GM21825 (cell line): ENCODE results near the gene ABCC1.

Experiments used
- ATAC-seq: cut with Tn5 transposase; IDR thresholded peaks from one replicate; pipeline ENCODE4 v1.9.1; 2021; ENCODE audit warnings: mild to moderate bottlenecking, moderate library complexity; ENCODE audit not compliant: unreplicated experiment

ABCC1 gene

GRCh38 chr16:16018705-16019104, 69.3 kb downstream of the ABCC1 start:
- no peak for ATAC-seq

- ATAC-seq = no peak
Measured at GRCh38 chr16:16019488-16019887, 70.1 kb downstream of the ABCC1 start.

GRCh38 chr16:16020291-16020690, 70.9 kb downstream of the ABCC1 start:
- ATAC-seq = no peak

- no peak for ATAC-seq
Measured at GRCh38 chr16:16021020-16021419, 71.6 kb downstream of the ABCC1 start.

- ATAC-seq = no peak
Measured at GRCh38 chr16:16021646-16021987, 72.2 kb downstream of the ABCC1 start.

GRCh38 chr16:16021988-16022682, 72.7 kb downstream of the ABCC1 start:
- ATAC-seq = no peak

GRCh38 chr16:16022683-16023064, 73.3 kb downstream of the ABCC1 start:
- no peak for ATAC-seq

GRCh38 chr16:16025214-16025968, 76.0 kb downstream of the ABCC1 start:
- peak; percentile 44 for ATAC-seq

GRCh38 chr16:16027728-16028310, 78.4 kb downstream of the ABCC1 start:
- no peak for ATAC-seq

- no peak for ATAC-seq
Measured at GRCh38 chr16:16028311-16028999, 79.0 kb downstream of the ABCC1 start.

GRCh38 chr16:16029431-16030011, 80.1 kb downstream of the ABCC1 start:
- ATAC-seq = no peak

GRCh38 chr16:16030449-16030848, 81.0 kb downstream of the ABCC1 start:
- no peak for ATAC-seq

GRCh38 chr16:16031401-16031800, 82.0 kb downstream of the ABCC1 start:
- no peak for ATAC-seq

- no peak for ATAC-seq
Measured at GRCh38 chr16:16032271-16032979, 83.0 kb downstream of the ABCC1 start.

- ATAC-seq = no peak
Measured at GRCh38 chr16:16033208-16033717, 83.8 kb downstream of the ABCC1 start.

GRCh38 chr16:16036359-16036792, 87.0 kb downstream of the ABCC1 start:
- ATAC-seq = no peak

GRCh38 chr16:16037521-16037920, 88.1 kb downstream of the ABCC1 start:
- ATAC-seq = no peak

GRCh38 chr16:16037970-16038369, 88.6 kb downstream of the ABCC1 start:
- ATAC-seq = no peak

- ATAC-seq = no peak
Measured at GRCh38 chr16:16038950-16039349, 89.5 kb downstream of the ABCC1 start.

GRCh38 chr16:16041196-16041892, 91.9 kb downstream of the ABCC1 start:
- ATAC-seq = no peak
